Measurements from ENCODE around the gene PMF1. TPM values are rescaled to one million over a fixed set of nuclear protein-coding genes. Genes with fewer than 3 reads are reported as not detected.
A peak's percentile ranks its signal among the peaks of the same experiment; 100 is the strongest.
"Not testable (repeated sequence)": the region's sequence is repeated elsewhere in the genome, so short reads cannot be mapped to it uniquely, and the experiment has no call there.

The PMF1 gene
- total RNA-seq, 1 experiment from 2014 or later, result 59.0 TPM

DNA sequence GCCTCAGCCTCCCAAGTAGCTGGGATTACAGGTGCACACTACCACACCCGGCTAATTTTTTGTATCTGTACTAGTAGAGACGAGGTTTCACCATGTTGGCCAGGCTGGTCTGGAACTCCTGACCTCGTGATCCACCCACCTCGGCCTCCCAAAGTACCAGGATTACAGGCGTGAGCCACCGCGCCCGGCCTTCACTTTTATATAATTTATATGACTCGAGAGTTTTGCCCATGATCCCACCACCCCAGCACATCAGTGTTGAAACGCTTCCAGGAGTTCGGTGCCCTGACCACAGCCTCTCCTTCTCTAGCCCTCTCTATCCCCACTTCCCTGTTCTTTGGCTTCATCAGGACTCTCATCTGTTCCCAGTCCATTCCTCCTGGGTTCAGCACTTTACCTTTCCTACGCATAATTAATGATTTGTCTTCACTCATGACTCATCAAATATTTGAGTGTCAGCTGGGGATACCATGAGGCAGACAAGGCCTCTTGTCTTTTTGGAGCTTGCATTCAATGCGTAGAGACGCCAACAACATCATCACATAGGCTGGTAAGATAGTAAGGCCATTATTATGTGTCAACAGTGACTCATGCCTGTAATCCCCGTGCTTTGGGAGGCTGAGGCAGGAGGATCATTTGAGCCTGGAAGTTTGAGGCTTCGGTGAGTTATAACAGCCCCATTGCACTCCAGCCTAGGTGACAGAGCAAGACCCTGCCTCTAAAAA is 1.4 kb downstream of the PMF1 start:
- H3K27ac Mint-ChIP-seq (ENCODE audit: unreplicated experiment), result peak overlapping the region; percentile 86
- BruUV-seq (replicated peaks), result no TSS peak
- DNase-seq, result peak; percentile 48
- no peaks in the 10 kb centered on the region for H3K9me3 Mint-ChIP-seq (ENCODE audit: low read depth, unreplicated experiment)
- peaks cover 14% of the 10 kb centered on the region for H3K4me1 Mint-ChIP-seq (ENCODE audit: low read depth, unreplicated experiment)
- peak overlapping the region; percentile 90 for H3K4me3 Mint-ChIP-seq (ENCODE audit: low read depth, unreplicated experiment)
- intact Hi-C loops (cut with micrococcal nuclease; ENCODE audit: unreplicated experiment), result no loop called here
- peaks cover 18% of the 10 kb centered on the region for H3K36me3 Mint-ChIP-seq (ENCODE audit: insufficient read depth, unreplicated experiment)
- no peak for TF ChIP-seq CTCF (IDR thresholded peaks at IDR 0.05; ENCODE audit: unreplicated experiment)
- CTCF ChIA-PET, result interaction anchor here (0.6 to 2.9 kb wide), 8 partner anchors 10 to 358 kb away, joined by 3 to 33 read pairs (median 4); partner anchors contain the start of gene SLC25A44
- no peaks in the 10 kb centered on the region for H3K27me3 Mint-ChIP-seq (ENCODE audit: unreplicated experiment)

DNA sequence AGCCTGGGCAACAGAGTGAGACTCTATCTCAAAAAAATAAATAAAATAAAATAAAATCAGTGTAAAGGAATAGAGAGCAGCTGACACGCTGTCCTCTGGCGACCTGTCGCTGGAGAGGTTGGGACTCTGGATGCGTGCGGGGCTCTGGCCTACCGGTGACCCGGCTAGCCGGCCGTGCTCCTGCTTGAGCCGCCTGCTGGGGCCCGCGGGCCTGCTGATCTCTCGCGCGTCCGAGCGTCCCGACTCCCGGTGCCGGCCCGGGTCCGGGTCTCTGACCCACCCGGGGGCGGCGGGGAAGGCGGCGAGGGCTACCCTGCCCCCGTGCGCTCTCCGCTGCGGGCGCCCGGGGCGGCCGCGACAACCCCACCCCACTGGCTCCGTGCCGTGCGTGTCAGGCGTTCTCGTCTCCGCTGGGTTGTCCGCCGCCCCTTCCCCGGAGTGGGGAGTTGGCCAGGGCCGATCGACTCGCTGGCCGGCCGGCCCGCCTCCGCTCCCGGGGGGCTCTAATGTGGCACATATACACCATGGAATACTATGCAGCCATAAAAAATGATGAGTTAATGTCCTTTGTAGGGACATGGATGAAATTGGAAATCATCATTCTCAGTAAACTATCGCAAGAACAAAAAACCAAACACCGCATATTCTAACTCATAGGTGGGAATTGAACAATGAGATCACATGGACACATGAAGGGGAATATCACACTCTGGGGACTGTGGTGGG is 3.7 kb downstream of the PMF1 start:
- H3K9me3 Mint-ChIP-seq (ENCODE audit: low read depth, unreplicated experiment); H3K27me3 Mint-ChIP-seq (ENCODE audit: unreplicated experiment); intact Hi-C loops (cut with micrococcal nuclease; ENCODE audit: unreplicated experiment); H3K27ac Mint-ChIP-seq (ENCODE audit: unreplicated experiment); DNase-seq; CTCF ChIA-PET; BruUV-seq (replicated peaks); H3K4me1 Mint-ChIP-seq (ENCODE audit: low read depth, unreplicated experiment); H3K4me3 Mint-ChIP-seq (ENCODE audit: low read depth, unreplicated experiment): not testable (repeated sequence)
- H3K36me3 Mint-ChIP-seq (ENCODE audit: insufficient read depth, unreplicated experiment), result peaks cover 18% of the 10 kb centered on the region

DNA sequence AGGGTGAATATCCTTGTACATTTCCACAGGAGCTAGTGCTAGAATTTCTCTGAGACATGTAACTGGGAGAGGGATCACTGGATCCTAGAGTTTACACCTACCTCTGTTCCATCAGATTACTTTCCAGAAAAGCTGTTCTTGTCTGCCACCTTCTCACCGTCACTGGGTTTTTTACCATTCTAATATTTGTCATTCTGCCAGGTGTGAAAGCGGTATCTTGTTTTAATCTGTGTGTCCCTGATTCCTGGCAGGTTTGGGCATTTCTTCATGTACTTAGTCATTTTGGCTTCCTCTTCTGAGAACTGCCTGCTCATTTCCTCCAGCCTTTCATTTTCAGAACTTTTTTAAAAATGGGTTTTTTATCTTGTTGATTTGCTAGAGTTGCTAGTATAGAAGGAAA is 5.1 kb downstream of the PMF1 start:
- intact Hi-C loops (cut with micrococcal nuclease; ENCODE audit: unreplicated experiment), result no loop called here
- H3K36me3 Mint-ChIP-seq (ENCODE audit: insufficient read depth, unreplicated experiment), result peaks cover 12% of the 10 kb centered on the region
- no peaks in the 10 kb centered on the region for H3K9me3 Mint-ChIP-seq (ENCODE audit: low read depth, unreplicated experiment)
- no TSS peak for BruUV-seq (replicated peaks)
- peaks cover 15% of the 10 kb centered on the region for H3K4me1 Mint-ChIP-seq (ENCODE audit: low read depth, unreplicated experiment)
- no peaks in the 10 kb centered on the region for H3K27me3 Mint-ChIP-seq (ENCODE audit: unreplicated experiment)
- H3K4me3 Mint-ChIP-seq (ENCODE audit: low read depth, unreplicated experiment), result no peak overlapping the region
- no peak for TF ChIP-seq CTCF (IDR thresholded peaks at IDR 0.05; ENCODE audit: unreplicated experiment)
- no peak for DNase-seq
- H3K27ac Mint-ChIP-seq (ENCODE audit: unreplicated experiment), result no peak overlapping the region
- CTCF ChIA-PET, result interaction anchor here (0.7 kb wide), 1 partner anchor 92 kb away, joined by 4 read pairs; no protein-coding TSS in a partner anchor

DNA sequence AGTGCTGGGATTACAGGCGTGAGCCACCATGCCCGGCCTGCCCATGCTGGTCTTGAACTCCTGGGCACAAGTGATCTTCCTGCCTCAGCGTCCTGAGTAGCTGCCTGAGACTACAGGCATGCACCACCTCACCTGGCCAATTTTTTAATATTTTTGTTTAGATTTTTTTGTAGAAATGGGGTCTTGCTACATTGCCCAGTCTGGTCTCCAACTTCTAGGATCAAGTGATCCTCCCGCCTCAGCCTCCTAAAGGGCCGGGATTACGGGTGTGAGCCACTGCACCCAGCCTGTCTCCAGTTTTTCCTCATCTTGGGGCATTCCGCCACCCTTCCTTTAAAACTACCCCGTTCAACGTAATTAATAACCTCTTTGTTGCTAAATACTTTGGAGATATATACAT is 7.4 kb downstream of the PMF1 start:
- peaks cover 4% of the 10 kb centered on the region for H3K36me3 Mint-ChIP-seq (ENCODE audit: insufficient read depth, unreplicated experiment)
- no TSS peak for BruUV-seq (replicated peaks)

More for the DNA sequence above, 7.4 kb downstream of the PMF1 start:
- intact Hi-C loops (cut with micrococcal nuclease; ENCODE audit: unreplicated experiment), result no loop called here
- no peaks in the 10 kb centered on the region for H3K9me3 Mint-ChIP-seq (ENCODE audit: low read depth, unreplicated experiment)
- H3K4me3 Mint-ChIP-seq (ENCODE audit: low read depth, unreplicated experiment), result no peak overlapping the region
- H3K4me1 Mint-ChIP-seq (ENCODE audit: low read depth, unreplicated experiment), result peaks cover 17% of the 10 kb centered on the region
- no peak for DNase-seq
- CTCF ChIA-PET, result no interaction called here
- H3K27ac Mint-ChIP-seq (ENCODE audit: unreplicated experiment), result no peak overlapping the region
- TF ChIP-seq CTCF (IDR thresholded peaks at IDR 0.05; ENCODE audit: unreplicated experiment), result no peak
- no peaks in the 10 kb centered on the region for H3K27me3 Mint-ChIP-seq (ENCODE audit: unreplicated experiment)

All from Calu3 (cell line).